Esophagus muscularis mucosa (tissue), 4 donors: ENCODE measurements around the gene LMO2.

Experiments
- CTCF ChIP-seq, 3 experiments: fragments of 200-600 bp in 2 of 3; fragments of 450-650 bp in 1 of 3; sonication (generic) in 2 of 3; IDR thresholded peaks; one replicate each; pipeline ENCODE4 v1.5.1; 2017 to 2019; ENCODE audit warnings: antibody characterized with exemption in 3 of 3, mild to moderate bottlenecking in 2 of 3, moderate library complexity in 1 of 3
- EP300 ChIP-seq: sonication (generic); formaldehyde crosslinking; IDR thresholded peaks from one replicate; pipeline ENCODE4 v1.6.1; 2017; ENCODE audit warnings: antibody characterized with exemption
- POLR2A ChIP-seq: fragments of 450-650 bp; IDR thresholded peaks from one replicate; pipeline ENCODE4 v1.6.1; 2017; ENCODE audit warnings: antibody characterized with exemption, moderate library complexity, mild to moderate bottlenecking, low read depth
- POLR2AphosphoS5 ChIP-seq, 2 donors: sonication (generic); formaldehyde crosslinking; IDR thresholded peaks; one replicate each; pipeline ENCODE4 v1.6.1; 2017; ENCODE audit warnings: antibody characterized with exemption in 2 of 2

DNA sequence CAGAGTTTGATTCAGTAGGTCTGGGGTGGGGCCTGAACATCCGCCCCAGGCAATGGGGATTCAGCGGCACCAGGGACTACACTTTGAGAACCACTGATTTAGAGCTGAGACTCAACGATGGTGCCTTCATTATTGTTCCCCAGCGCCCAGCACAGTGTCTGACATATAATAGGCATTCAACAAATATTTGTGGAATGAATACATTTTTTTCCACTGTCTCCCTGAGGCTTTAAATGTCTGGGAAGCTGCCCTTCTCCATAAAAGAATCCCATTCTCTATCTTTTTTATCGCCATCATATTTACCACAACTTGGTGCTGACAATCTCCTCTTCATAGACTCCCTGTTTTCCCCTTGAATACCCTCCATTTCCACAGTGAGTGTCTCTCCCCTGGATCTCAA is 23.6 kb upstream of the LMO2 start:
- TF ChIP-seq CTCF (IDR thresholded peaks at IDR 0.05) = no peak
- TF ChIP-seq POLR2AphosphoS5 (IDR thresholded peaks at IDR 0.05) = no peak
- TF ChIP-seq POLR2A = no peak
- TF ChIP-seq EP300 = no peak
